ENCODE measurements around the gene EIF5B.
"Not testable (repeated sequence)": the region's sequence is repeated elsewhere in the genome, so short reads cannot be mapped to it uniquely, and the experiment has no call there.

The EIF5B gene

DNA sequence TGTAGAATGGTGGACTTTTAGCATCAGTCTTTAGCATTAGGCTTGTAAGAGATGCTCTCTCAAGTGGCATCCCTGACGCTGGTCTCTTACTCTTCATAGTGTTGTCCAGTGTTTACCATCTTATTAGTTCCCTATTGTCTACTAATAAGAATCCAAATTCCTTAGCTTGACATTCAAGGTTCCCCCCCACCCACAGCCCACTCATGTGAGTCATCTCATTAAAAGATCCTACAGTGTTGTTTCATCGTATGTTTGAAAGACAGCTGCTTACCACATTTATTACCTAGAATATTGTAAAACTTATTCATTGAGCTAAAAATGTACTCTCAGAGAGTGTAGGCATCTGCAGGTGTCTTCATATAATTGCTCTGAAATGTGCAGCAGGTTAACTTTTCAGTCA, 28.5 kb downstream of the EIF5B start:
- DNase-seq (ENCODE audit: low read depth in 2 of 2) = no peak

GRCh38 chr2:99368854-99369253, 31.7 kb downstream of the EIF5B start:
- not testable (repeated sequence) for DNase-seq (ENCODE audit: low read depth in 2 of 2)

- DNase-seq (ENCODE audit: low read depth in 2 of 2) = no peak
Observed at GRCh38 chr2:99373144-99373543, 36.0 kb downstream of the EIF5B start.

DNA sequence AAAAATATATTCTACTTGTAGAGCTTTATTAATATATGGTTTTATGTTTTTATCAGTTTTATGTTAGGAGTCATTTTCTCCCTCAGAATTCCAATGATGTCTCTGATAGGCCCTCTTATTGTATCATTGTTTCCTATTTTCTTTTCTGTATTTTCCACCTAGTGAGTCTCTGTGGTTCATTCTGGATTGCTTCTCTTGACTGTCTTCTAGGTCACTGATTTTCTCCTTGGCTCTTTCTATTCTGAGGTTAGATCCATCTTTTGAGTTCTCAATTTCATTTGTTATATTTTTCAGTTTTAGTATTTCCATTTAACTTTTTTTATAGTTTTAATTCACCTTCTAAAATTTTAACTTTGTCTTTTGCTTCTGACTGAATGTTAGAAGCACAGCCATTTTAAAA, 37.6 kb downstream of the EIF5B start:
- DNase-seq (ENCODE audit: low read depth in 2 of 2) = no peak

DNA sequence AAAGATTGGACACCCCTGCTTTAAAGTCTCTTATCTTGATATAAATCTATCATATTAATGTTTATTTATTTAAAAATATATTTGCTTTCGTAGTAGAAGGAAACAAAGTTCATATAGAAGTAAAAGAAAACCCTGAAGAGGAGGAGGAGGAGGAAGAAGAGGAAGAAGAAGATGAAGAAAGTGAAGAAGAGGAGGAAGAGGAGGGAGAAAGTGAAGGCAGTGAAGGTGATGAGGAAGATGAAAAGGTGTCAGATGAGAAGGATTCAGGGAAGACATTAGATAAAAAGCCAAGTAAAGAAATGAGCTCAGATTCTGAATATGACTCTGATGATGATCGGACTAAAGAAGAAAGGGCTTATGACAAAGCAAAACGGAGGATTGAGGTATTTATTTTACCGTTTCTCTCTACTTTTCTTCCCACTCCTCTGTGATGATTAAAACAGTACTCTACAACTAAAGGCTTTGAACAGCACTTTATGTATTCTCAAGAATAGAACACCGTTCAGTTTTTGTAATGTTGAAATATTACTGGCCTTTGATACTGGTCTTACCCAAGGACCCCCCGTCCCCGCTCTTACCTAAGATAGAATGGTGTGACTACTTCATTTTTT, 39.2 kb downstream of the EIF5B start:
- DNase-seq (ENCODE audit: low read depth in 2 of 2) = no peak

DNA sequence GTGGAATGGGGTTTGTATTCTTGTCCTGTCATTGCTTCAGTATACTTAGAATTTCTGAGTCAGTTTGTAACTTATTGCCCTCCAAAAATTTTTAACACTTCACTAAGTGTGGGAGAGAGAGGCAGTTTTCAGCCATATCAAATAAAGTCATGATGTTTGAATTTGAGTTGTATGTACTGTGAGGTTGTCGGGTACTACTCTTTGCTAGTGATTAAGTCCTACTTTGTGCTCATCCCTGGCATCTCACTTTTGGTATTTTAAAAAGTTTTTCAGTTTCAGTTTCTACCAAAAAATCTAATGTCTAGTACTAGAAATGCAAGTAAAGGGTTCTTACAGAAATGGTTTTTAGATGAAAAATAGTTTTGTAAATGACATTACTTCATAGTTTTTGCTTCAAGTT, 40.7 kb downstream of the EIF5B start:
- DNase-seq (ENCODE audit: low read depth in 2 of 2) = no peak

DNA sequence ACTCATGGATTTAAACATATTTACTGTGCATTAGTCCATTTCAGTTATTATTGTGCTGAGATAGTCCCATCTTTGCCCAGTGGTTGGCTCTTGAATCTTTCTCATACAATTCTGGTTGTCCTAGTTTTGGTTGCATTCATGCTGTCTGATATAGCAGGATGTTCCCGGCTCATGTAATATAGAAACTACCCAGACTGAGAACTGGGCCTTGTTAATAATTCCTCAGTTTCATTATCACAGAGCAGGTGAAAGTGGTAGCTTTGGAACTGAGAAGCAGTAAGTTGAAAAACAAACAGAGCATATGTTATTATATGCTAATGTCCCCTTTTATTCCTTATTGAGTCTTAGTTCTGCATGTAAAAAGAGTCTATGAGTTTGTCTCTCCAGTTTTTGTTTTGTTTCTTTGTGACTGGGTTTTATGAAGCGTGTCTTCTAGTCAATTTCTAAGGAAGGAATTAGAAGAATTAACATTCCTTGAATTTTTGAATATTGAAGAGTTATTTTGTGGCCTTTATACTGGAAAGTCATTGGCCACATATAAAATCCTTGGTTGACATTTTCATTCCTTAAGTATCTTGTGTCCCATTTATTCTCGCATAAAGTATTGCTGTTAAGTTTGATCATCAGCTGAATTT, 43.3 kb downstream of the EIF5B start:
- no peak for DNase-seq (ENCODE audit: low read depth in 2 of 2)

- no peak for DNase-seq (ENCODE audit: low read depth in 2 of 2)
Observed at GRCh38 chr2:99382143-99382542, 45.0 kb downstream of the EIF5B start.

- DNase-seq (ENCODE audit: low read depth in 2 of 2) = no peak
Observed at GRCh38 chr2:99386011-99386410, 48.8 kb downstream of the EIF5B start.

DNA sequence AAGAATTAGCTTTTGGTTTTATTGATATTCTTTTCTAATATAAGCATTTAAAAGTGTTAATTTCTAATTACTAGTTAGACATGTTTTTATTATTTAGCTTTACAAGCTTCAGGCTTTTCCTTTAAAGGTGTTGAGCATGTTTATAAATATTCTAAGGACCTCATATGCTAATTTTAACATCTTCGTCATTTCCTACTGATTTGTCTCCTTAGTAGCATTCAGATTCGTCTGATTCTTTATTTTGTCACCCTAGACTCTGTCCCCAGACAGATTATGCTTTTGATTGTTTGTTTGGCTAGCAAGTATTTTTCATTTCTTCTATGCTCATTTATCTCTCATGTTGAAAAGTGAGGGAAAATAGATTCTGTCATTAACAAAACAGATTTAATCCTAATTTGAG, 51.7 kb downstream of the EIF5B start:
- DNase-seq (ENCODE audit: low read depth in 2 of 2) = no peak

- DNase-seq (ENCODE audit: low read depth in 2 of 2) = no peak
Observed at GRCh38 chr2:99389371-99389770, 52.2 kb downstream of the EIF5B start.

GRCh38 chr2:99389946-99390345, 52.8 kb downstream of the EIF5B start:
- DNase-seq (ENCODE audit: low read depth in 2 of 2) = no peak

DNA sequence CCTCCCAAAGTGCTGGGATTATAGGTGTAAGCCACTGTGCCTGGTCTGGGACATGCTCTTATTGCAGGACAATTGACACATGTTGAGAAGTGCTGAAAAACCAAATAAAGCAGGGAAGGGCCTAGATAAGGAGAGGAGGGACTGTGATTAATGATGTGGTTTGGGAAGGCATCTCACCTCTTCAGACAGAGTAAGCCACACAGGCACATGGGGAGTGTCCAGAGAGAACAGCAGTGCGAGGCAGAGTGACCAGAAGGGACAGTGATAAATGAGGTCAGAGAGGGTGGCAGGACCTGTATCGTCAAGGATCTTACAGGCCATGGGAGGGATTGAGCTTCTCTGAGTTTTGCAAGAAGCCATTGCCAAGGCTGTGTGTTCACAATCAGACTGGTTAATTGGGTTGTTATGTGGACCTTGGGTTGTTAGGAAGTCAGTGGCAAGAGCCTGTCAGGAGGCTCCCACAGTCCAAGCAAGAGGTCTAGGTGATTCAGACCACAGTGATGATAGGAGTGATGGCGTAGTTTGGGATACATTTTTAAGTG, 58.5 kb downstream of the EIF5B start:
- no peak for DNase-seq (ENCODE audit: low read depth in 2 of 2)

DNA sequence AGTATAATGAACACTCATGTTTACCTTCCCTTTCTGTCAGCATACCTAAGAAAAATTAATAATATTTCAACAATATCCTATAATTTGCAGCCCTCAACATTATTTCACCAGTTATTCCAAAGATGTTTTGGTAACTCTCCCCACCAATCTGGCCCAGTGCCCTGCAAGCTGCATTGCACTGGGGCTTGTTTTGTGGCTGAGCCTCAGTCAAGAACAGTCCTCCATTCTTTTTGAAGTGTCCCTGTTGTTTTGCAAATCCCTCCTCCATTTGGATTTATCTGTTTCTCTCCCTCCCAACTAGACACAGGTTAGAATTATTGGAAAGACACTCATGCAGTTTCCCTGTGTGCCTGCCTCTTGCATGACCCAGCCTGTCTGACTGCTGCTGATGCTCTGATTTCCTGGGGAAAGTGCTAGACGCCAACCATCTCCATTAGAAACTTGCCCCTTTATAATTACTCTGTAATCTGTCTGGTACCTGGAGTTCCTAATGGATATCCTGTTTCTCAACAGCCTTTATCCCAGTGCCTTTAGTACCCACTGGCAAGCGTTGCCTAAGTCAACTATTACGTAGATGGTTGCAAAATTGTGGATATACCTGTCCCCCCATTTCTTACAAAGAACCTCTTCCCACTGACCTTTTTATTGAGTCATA, 60.2 kb downstream of the EIF5B start:
- DNase-seq (ENCODE audit: low read depth in 2 of 2) = no peak

- no peak for DNase-seq (ENCODE audit: low read depth in 2 of 2)
Observed at GRCh38 chr2:99398303-99398702, 61.1 kb downstream of the EIF5B start.

DNA sequence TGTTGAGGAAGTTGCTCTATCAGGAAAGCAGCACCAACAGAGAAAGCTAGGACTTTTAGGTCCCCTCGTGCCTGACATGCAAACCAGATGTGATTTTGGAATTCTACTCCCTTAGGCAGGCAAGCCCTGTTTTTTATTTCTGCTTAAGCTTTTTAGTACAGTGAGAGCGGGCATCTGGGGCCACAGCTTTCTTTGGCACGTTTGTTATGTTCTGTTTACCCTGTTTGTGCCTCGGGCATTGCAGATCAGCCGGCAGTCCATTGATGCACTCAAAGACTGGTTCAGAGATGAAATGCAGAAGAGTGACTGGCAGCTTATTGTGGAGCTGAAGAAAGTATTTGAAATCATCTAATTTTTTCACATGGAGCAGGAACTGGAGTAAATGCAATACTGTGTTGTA, 61.9 kb downstream of the EIF5B start:
- DNase-seq (ENCODE audit: low read depth in 2 of 2) = no peak

DNA sequence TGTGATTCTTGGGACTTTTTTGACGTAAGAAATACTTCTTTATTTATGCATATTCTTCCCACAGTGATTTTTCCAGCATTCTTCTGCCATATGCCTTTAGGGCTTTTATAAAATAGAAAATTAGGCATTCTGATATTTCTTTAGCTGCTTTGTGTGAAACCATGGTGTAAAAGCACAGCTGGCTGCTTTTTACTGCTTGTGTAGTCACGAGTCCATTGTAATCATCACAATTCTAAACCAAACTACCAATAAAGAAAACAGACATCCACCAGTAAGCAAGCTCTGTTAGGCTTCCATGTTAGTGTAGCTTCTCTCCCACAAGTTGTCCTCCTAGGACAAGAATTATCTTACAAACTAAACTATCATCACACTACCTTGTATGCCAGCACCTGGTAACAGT, 62.6 kb downstream of the EIF5B start:
- no peak for DNase-seq (ENCODE audit: low read depth in 2 of 2)

- no peak for DNase-seq (ENCODE audit: low read depth in 2 of 2)
Observed at GRCh38 chr2:99401841-99402240, 64.7 kb downstream of the EIF5B start.

- DNase-seq (ENCODE audit: low read depth in 2 of 2) = no peak
Observed at GRCh38 chr2:99403084-99403483, 65.9 kb downstream of the EIF5B start.

DNA sequence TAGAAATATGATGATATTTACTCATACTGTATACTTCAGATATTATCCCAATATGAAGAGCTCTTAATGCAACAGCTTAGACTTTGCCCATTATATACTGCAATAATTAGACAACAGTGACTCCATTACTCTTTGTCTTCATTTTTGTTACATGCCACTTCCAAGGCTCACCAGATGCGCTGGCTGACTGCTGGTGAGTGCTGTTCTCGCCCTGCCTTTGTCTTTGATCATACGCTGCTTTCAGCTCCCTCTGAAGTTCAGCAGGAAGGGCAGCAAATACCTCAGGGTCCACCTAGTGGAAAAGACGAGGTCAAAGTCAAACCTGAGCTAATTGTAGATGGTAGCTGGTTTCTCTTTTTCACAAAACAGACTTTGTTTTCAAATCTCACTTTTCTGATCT, 66.3 kb downstream of the EIF5B start:
- DNase-seq (ENCODE audit: low read depth in 2 of 2) = no peak

GRCh38 chr2:99404039-99404796, 67.0 kb downstream of the EIF5B start:
- no peak for DNase-seq (ENCODE audit: low read depth in 2 of 2)

Data from stimulated activated CD8-positive, alpha-beta memory T cell treated with anti-CD3 and anti-CD28 coated beads, Interleukin-7, amount 100 ng/mL, for 4 hours (primary cell).